ENCODE measurements around the gene MAP1LC3B2. TPM values are rescaled to one million over a fixed set of nuclear protein-coding genes. Genes with fewer than 3 reads are reported as not detected.

The MAP1LC3B2 gene
- total and polyA plus RNA-seq, 2 of the 13 experiments (the other 11 are each of a cell fraction or from before 2014, with no cell fraction given) = 0.60 to 2.2 TPM

DNA sequence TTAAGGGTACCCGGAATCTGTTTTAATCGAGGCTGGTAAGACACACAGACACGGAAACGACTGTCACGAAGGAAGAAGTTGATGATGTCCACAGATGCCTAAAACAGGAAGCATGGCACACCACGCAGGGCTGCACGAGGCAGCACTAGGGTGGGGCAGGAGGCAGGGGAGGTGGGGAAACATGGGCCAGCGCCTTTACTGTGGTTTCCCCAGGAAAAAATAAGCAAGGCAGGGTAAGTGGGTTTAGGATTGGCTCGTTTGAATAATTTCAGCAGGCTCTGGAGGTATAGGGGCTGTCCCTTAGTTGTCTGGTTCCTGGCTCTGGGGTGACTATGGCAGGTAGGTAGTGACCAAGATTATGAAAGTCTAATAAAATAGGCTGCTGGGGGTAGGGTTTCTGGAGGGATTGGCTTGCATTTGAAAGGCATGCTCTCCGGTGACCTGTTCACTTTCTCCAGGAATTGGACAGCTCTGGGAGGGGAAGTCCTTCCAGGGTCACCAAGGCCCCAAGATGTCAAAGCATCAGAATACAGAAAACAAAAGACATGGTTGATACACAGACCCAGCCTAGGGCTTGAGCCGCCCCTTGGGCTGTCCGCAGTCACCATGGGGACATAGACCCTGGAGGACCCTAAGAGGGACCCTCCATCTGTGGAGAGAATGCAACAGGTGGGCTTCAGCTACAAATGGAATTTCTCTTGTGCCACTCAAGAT, 35.3 kb downstream of the MAP1LC3B2 start:
- no TSS peak for BruUV-seq (replicated peaks)
- Histone ChIP-seq H3K27ac (ENCODE audit: extremely low read length, insufficient read depth, low read length) (no peak overlapping the region), H3K4me3 (replicated peaks in 1 of 3; ENCODE audit: insufficient read depth in 1 of 3, low read depth in 2 of 3, low read length in 3 of 3) (no peak overlapping the region), H4K20me1 (ENCODE audit: insufficient read depth, low read length) (no peaks in the 10 kb centered on the region), H3K36me3 (replicated peaks in 1 of 2; ENCODE audit: control insufficient read depth in 1 of 2, insufficient read depth in 2 of 2, low read length in 2 of 2) (no peaks in the 10 kb centered on the region), H3K9ac (ENCODE audit: insufficient read depth, low read depth, low read length) (no peak overlapping the region), H3K79me2 (ENCODE audit: insufficient read depth, low read length) (no peaks in the 10 kb centered on the region), H3K9me3 (ENCODE audit: low read length) (no peaks in the 10 kb centered on the region), H3K27me3 (ENCODE audit: control insufficient read depth in 1 of 2, insufficient read depth in 2 of 2, low read length in 2 of 2) (no peaks in the 10 kb centered on the region; a peak in 1 of 5 replicates), H3K4me2 (ENCODE audit: low read depth, low read length) (no peak overlapping the region), H2AFZ (ENCODE audit: low read length) (no peak overlapping the region), H3K4me1 (ENCODE audit: insufficient read depth, low read length) (peaks cover 33% of the 10 kb centered on the region)
- DNase-seq (ENCODE audit: low spot score) (no peak), FAIRE-seq (no peak), ATAC-seq (no peak)
- no peak for TF ChIP-seq JUN (CRISPR knock-in tag; IDR thresholded peaks at IDR 0.05)
- no peak for TF ChIP-seq ZNF607 (CRISPR knock-in tag; IDR thresholded peaks at IDR 0.05; ENCODE audit: borderline replicate concordance)
- no peak for TF ChIP-seq SRSF4 (IDR thresholded peaks at IDR 0.05; ENCODE audit: low read depth, low read length, poor library complexity, severe bottlenecking)
- TF ChIP-seq ZNF230 (CRISPR knock-in tag; IDR thresholded peaks at IDR 0.05) = no peak
- TF ChIP-seq PAXIP1 (CRISPR knock-in tag; conservative IDR thresholded peaks at IDR 0.05) = no peak
- TF ChIP-seq FOXM1 (CRISPR knock-in tag; IDR thresholded peaks at IDR 0.05) = no peak
- TF ChIP-seq FOXJ3 (CRISPR knock-in tag; IDR thresholded peaks at IDR 0.05; ENCODE audit: borderline replicate concordance) = no peak
- TF ChIP-seq SMYD3 (CRISPR knock-in tag; IDR thresholded peaks at IDR 0.05) = no peak
- WGBS (ENCODE audit: low lambda C conversion rate) = 67% methylated on average over 12 of the region's 12 CpGs
- ChIA-PET CTCF (ENCODE audit: low intra/inter-chr PET ratio, low total read pairs) (no interaction called here), POLR2A (no interaction called here)
- in situ Hi-C loops (cut with HindIII; ENCODE audit: extremely low pct_ligation_motif_present, low pct_unique_long_range_greater_than_20kb) (loop anchor here (5.0 to 10.0 kb wide), 2 partner anchors 317 to 600 kb away; partner anchors contain the start of gene MED13L), intact Hi-C loops (cut with micrococcal nuclease; ENCODE audit: unreplicated experiment) (no loop called here)
